Thymus (tissue), 11 donors: ENCODE measurements around the gene PCDHGA3. TPM values are rescaled to one million over a fixed set of nuclear protein-coding genes. Genes with fewer than 3 reads are reported as not detected.
"Not testable (repeated sequence)": the region's sequence is repeated elsewhere in the genome, so short reads cannot be mapped to it uniquely, and the experiment has no call there.

ENCODE experiments used
- DNase-seq, 9 donors: peaks; one replicate each; pipeline ENCODE4 v3.0.0-alpha.2; 2013; ENCODE audit warnings: low spot score in 9 of 9, low read depth in 6 of 9, missing footprints in 1 of 9
- H3K27ac ChIP-seq, 2 donors: one replicate each; pipeline ENCODE4 v1.5.1; 2013; ENCODE audit warnings: control low read depth in 1 of 2, low read depth in 1 of 2, low read length in 1 of 2, mild to moderate bottlenecking in 1 of 2, moderate library complexity in 1 of 2
- H3K27me3 ChIP-seq, 2 donors: one replicate each; pipeline ENCODE4 v1.5.1; 2013; ENCODE audit warnings: low read length in 1 of 2; ENCODE audit not compliant: control insufficient read depth in 2 of 2, insufficient read depth in 1 of 2
- H3K36me3 ChIP-seq, 2 donors: one replicate each; pipeline ENCODE4 v1.5.1; 2013; ENCODE audit warnings: low read length in 1 of 2, mild to moderate bottlenecking in 1 of 2, moderate library complexity in 1 of 2; ENCODE audit not compliant: control insufficient read depth in 2 of 2, insufficient read depth in 2 of 2
- H3K4me1 ChIP-seq, 2 donors: one replicate each; pipeline ENCODE4 v1.5.1; 2013; ENCODE audit warnings: low read length in 2 of 2; ENCODE audit not compliant: control insufficient read depth in 2 of 2, insufficient read depth in 2 of 2
- H3K4me3 ChIP-seq, 2 donors: one replicate each; pipeline ENCODE4 v1.5.1; 2013; ENCODE audit warnings: low read length in 2 of 2, control low read depth in 1 of 2, mild to moderate bottlenecking in 1 of 2
- H3K9me3 ChIP-seq, 2 donors: one replicate each; pipeline ENCODE4 v1.5.1; 2013; ENCODE audit warnings: low read length in 1 of 2, mild to moderate bottlenecking in 1 of 2; ENCODE audit not compliant: control insufficient read depth in 2 of 2, insufficient read depth in 1 of 2
- WGBS: extraction: QIAGEN DNeasy Blood & Tissue Kit; methylation state at CpG from one replicate; pipeline ENCODE4 v1.1.7; 2013; 5-methylcytosine and 5-hydroxymethylcytosine counted together
- polyA plus RNA-seq: library from polyadenylated mRNA; stranded (reverse); fragments of 200-250 nt; gene quantifications from one replicate; pipeline ENCODE4 v1.2.3, GENCODE V29; 2013
- total RNA-seq: library from RNA; stranded (reverse); fragments of 120-200 nt; gene quantifications from one replicate; pipeline ENCODE4 v1.2.4, GENCODE V29; 2013
- donor health status: healthy.

The PCDHGA3 gene
- total and polyA plus RNA-seq, 2 donors, result 0.11 to 0.19 TPM

DNA sequence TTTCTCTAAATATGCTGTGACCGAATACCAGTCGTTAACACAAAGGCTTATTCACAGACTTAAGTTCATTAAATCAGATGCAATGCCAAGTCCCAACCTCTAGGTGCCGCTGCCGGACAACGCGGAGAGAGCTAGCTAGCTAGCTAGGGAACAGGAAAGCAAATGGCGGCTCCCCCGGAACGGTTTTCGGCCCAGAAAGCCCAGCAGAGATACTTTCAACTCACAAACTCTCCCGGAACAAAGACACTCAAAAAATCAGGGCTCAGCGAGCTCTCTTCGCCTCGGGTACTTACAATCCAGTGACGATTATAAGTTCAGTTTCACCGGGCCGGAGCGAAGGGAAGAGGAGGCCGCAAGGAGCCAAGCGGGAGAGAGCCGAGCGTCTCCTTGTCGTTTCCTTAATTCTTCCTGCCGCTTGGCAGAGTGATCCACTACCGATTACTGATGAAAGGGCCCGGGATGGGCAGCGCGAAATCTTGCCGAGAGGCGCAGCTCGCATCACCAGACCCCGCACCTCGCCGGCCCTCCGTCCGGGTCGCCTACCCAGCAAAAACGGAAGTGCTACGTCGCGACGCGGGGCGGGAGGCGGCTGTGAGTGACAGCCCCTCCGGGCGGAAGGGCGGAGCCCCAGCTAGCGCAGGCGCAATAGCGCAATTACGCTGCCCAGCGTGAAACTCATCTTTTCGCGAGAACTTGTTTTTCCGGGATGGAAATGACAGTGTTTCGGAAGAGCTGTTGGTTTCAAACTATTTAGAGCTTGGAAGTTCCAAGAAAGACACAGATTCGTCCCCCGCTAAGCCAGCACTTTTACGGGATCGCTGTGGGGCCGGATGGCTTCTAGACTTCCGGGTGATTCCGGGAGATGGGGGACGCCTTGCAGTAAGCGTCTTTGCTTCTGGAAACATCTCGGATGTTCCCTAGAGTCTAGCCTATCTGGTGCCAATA lies 23.1 kb upstream of the PCDHGA3 start, which contains the start of gene TAF7:
TSS of gene TAF7 (minus strand) at position 560 of the 945 bp plus-strand sequence. CDS start 740 bp downstream, outside the sequence.
- Histone ChIP-seq H3K27me3 (no peaks in the 10 kb centered on the region), H3K4me3 (peak within 1 kb of the TSS; percentile 72 to 80), H3K36me3 (peaks cover 4 to 9% of the 10 kb centered on the region in 2 donors), H3K4me1 (peaks cover 2 to 4% of the 10 kb centered on the region in 2 donors), H3K27ac (peak within 1 kb of the TSS; percentile 94 to 98), H3K9me3 (peaks cover 5 to 29% of the 10 kb centered on the region in 2 donors)
- 4% methylated on average over 67 of the region's 67 CpGs for WGBS
- peak; percentile 85 to 97 (median 93) for DNase-seq

DNA sequence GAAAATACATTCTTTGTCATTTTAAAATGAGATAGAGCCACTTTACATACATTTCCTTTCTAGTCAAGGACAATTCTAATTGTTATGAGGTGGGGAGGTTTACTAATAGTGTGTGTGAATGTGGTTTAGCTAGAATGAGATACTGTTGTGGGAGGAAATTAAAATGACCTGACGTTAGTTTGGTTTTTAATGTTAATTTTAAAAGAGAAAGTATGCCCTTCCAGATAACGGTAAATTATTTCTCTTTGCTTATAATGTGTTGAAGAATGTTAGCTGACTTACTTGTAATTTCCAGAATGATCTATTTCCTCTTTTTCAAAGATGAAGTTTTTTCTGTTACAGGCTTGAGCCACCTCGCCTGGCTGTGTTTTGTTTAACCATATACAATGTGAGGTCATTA lies 21.4 kb upstream of the PCDHGA3 start:
- Histone ChIP-seq H3K4me1 (peaks cover 2 to 4% of the 10 kb centered on the region in 2 donors), H3K4me3 (no peak overlapping the region), H3K9me3 (peaks cover 5 to 21% of the 10 kb centered on the region in 2 donors), H3K27ac (no peak overlapping the region), H3K27me3 (peaks cover 0 to 3% of the 10 kb centered on the region in 2 donors), H3K36me3 (peaks cover 4 to 9% of the 10 kb centered on the region in 2 donors)
- DNase-seq, result no peak
- WGBS, result 96% methylated on average over 3 of the region's 3 CpGs

DNA sequence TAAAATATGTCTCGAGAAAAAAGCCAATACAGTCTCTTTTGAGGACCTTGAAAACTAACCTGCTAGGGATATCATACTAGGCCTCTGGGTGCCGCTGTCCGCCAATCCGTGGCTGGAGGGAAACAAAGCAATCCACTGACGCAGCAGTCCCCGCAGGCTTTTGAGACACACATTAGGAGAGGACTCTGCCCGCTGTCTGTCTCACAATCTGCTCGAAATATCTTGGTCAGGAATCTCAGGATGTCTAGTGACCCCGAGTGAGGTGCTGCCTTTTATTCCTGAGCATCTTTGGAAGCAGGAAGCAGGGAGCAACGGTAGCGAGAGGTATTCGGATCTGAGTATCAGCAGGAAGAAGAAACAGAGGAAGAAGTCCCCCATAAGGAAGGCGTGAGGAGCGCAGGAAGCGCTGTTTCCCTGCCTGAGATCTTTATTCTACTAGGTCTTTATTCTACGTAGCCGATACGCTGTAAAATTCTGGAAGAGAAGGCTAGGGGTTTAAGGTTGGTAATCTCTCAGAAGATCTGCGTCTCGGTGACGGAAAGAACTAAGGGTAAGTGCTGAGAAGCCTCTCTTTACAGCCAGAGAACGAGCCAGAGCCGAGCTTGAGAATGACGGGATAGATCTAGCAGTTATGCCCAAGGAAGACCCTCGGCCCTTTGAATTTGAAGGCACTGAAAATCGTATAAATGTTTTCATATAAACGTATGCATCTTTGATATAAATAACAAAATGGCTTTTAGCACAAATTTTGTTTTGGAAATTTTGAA lies 17.4 kb upstream of the PCDHGA3 start:
- Histone ChIP-seq H3K36me3 (no peaks in the 10 kb centered on the region), H3K27me3 (peaks cover 6 to 14% of the 10 kb centered on the region in 2 donors), H3K9me3 (peaks cover 2 to 14% of the 10 kb centered on the region in 2 donors), H3K4me1 (peaks cover 0 to 2% of the 10 kb centered on the region in 2 donors), H3K4me3 (peak overlapping the region; percentile 42 to 45), H3K27ac (no peak overlapping the region)
- peak; percentile 30 to 74 (median 52) for DNase-seq
- 13% methylated on average over 27 of the region's 27 CpGs for WGBS

DNA sequence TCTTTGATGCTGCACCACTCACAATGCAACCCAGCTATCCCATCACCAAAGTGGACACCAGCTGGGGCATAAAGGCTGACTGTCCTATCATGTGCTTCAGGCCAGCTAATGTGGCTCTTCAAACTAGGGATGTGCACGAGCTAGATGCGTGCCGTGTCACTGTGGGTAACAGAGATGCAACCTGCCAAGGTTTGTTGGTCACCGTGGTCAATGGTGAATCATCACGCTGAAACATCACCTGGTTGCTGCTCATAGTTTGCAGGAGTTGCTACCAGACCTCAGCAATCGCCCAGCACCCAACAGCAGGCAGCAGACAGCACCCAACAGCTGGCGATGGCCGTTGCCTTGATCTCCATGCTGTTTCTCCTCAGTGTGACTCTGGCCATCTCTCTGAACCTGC lies 15.4 kb upstream of the PCDHGA3 start:
- Histone ChIP-seq H3K4me3 (no peak overlapping the region), H3K27ac (no peak overlapping the region), H3K36me3 (no peaks in the 10 kb centered on the region), H3K4me1 (no peaks in the 10 kb centered on the region), H3K9me3 (peaks cover 4 to 24% of the 10 kb centered on the region in 2 donors), H3K27me3 (peaks cover 6 to 24% of the 10 kb centered on the region in 2 donors)
- no peak for DNase-seq
- WGBS, result 84% methylated on average over 8 of the region's 8 CpGs

GRCh38 chr5:141330299-141331080 lies 13.1 kb upstream of the PCDHGA3 start, which contains the start of gene PCDHGA1:
Gene PCDHGA1 (plus strand): TSS chr5:141330514.
- H3K27ac ChIP-seq, result no peak within 1 kb of the TSS
- peak in 1 of 9 donors; percentile 11 for DNase-seq
- no peak within 1 kb of the TSS for H3K4me3 ChIP-seq
- H3K9me3 ChIP-seq, result peaks cover 4 to 24% of the 10 kb centered on the region in 2 donors
- no peaks in the 10 kb centered on the region for H3K4me1 ChIP-seq
- no peaks in the 10 kb centered on the region for H3K36me3 ChIP-seq
- 34% methylated on average over 21 of the region's 21 CpGs for WGBS
- peaks cover 6 to 33% of the 10 kb centered on the region in 2 donors for H3K27me3 ChIP-seq

GRCh38 chr5:141332571-141332970 lies 11.1 kb upstream of the PCDHGA3 start:
- H3K36me3 ChIP-seq, H3K27ac ChIP-seq, H3K4me1 ChIP-seq, DNase-seq, H3K4me3 ChIP-seq: not testable (repeated sequence)
- Histone ChIP-seq H3K9me3 (peaks cover 4 to 24% of the 10 kb centered on the region in 2 donors), H3K27me3 (peaks cover 6 to 30% of the 10 kb centered on the region in 2 donors)
- 55% methylated on average over 39 of the region's 39 CpGs for WGBS

- Histone ChIP-seq H3K4me1 (no peaks in the 10 kb centered on the region), H3K27ac (no peak within 1 kb of the TSS), H3K27me3 (peaks cover 0 to 29% of the 10 kb centered on the region in 2 donors), H3K4me3 (no peak within 1 kb of the TSS), H3K36me3 (no peaks in the 10 kb centered on the region), H3K9me3 (peaks cover 5 to 19% of the 10 kb centered on the region in 2 donors)
- no peak for DNase-seq
- 18% methylated on average over 27 of the region's 27 CpGs for WGBS
Observed at GRCh38 chr5:141338538-141339306, 4.9 kb upstream of the PCDHGA3 start, which contains the start of gene PCDHGA2. Gene PCDHGA2 (plus strand): TSS chr5:141338760.
